ENCODE results near the gene TERT. TPM values are rescaled to one million over a fixed set of nuclear protein-coding genes. Genes with fewer than 3 reads are reported as not detected.

TERT gene
- polyA plus RNA-seq, 1 donor from 2014 or later, result not detected

- no peaks in the 10 kb centered on the region for H3F3A ChIP-seq (ENCODE audit: insufficient read depth, low read length, poor library complexity, severe bottlenecking)
- no peaks in the 10 kb centered on the region for H3K9me2 ChIP-seq (ENCODE audit: insufficient read depth, low read length)
- no peak overlapping the region for H3K4me3 ChIP-seq (ENCODE audit: low read length)
- no peaks in the 10 kb centered on the region for H3K36me3 ChIP-seq (ENCODE audit: insufficient read depth, low read length)
- TF ChIP-seq RAD21 (conservative IDR thresholded peaks at IDR 0.05), result no peak
- no peak for TF ChIP-seq POLR2AphosphoS5 (IDR thresholded peaks at IDR 0.05)
- TF ChIP-seq EP300 (conservative IDR thresholded peaks at IDR 0.05; ENCODE audit: poor library complexity, severe bottlenecking), result no peak
- TF ChIP-seq SMC3 (conservative IDR thresholded peaks at IDR 0.05; ENCODE audit: poor library complexity), result no peak
- TF ChIP-seq EZH2 (IDR thresholded peaks at IDR 0.05; ENCODE audit: borderline replicate concordance, insufficient read depth, low read length, poor library complexity, severe bottlenecking), result no peak
- TF ChIP-seq REST (IDR thresholded peaks at IDR 0.05; ENCODE audit: borderline replicate concordance), result no peak
- H3K4me2 ChIP-seq (ENCODE audit: low read length), result no peak overlapping the region
- peaks cover 21% of the 10 kb centered on the region for H3K27me3 ChIP-seq (ENCODE audit: insufficient read depth, low read depth, low read length)
- no peaks in the 10 kb centered on the region for H3K79me2 ChIP-seq (replicated peaks; ENCODE audit: insufficient read depth, low read length)
- H3K9ac ChIP-seq (ENCODE audit: low read length), result no peak overlapping the region
- no peak overlapping the region for H2AFZ ChIP-seq (ENCODE audit: low read depth, low read length)
- H4K20me1 ChIP-seq (ENCODE audit: insufficient read depth), result no peaks in the 10 kb centered on the region
- no peaks in the 10 kb centered on the region for H3K9me3 ChIP-seq (ENCODE audit: low read length)
- no peak overlapping the region for H3K27ac ChIP-seq (ENCODE audit: low read length)
Observed at GRCh38 chr5:1298723-1299510, 4.0 kb upstream of the TERT start.

- Histone ChIP-seq H3K79me2 (replicated peaks; ENCODE audit: insufficient read depth, low read length) (no peaks in the 10 kb centered on the region), H2AFZ (ENCODE audit: low read depth, low read length) (no peak overlapping the region), H3F3A (ENCODE audit: insufficient read depth, low read length, poor library complexity, severe bottlenecking) (no peaks in the 10 kb centered on the region), H3K4me2 (ENCODE audit: low read length) (no peak overlapping the region), H3K4me3 (ENCODE audit: low read length) (no peak overlapping the region), H3K36me3 (ENCODE audit: insufficient read depth, low read length) (no peaks in the 10 kb centered on the region), H3K27me3 (ENCODE audit: insufficient read depth, low read depth, low read length) (peaks cover 21% of the 10 kb centered on the region), H4K20me1 (ENCODE audit: insufficient read depth) (no peaks in the 10 kb centered on the region), H3K27ac (ENCODE audit: low read length) (no peak overlapping the region), H3K9me3 (ENCODE audit: low read length) (no peaks in the 10 kb centered on the region), H3K9me2 (ENCODE audit: insufficient read depth, low read length) (no peaks in the 10 kb centered on the region), H3K9ac (ENCODE audit: low read length) (no peak overlapping the region)
- TF ChIP-seq RAD21 (conservative IDR thresholded peaks at IDR 0.05) (no peak), CTCF (IDR thresholded peaks at IDR 0.05; ENCODE audit: poor library complexity, severe bottlenecking) (no peak), POLR2AphosphoS5 (IDR thresholded peaks at IDR 0.05) (no peak), REST (IDR thresholded peaks at IDR 0.05; ENCODE audit: borderline replicate concordance) (no peak), MXI1 (conservative IDR thresholded peaks at IDR 0.05; ENCODE audit: poor library complexity, severe bottlenecking) (no peak), EP300 (conservative IDR thresholded peaks at IDR 0.05; ENCODE audit: poor library complexity, severe bottlenecking) (no peak), TAF1 (IDR thresholded peaks at IDR 0.05; ENCODE audit: low read depth) (no peak), EZH2 (IDR thresholded peaks at IDR 0.05; ENCODE audit: borderline replicate concordance, insufficient read depth, low read length, poor library complexity, severe bottlenecking) (no peak), SMC3 (conservative IDR thresholded peaks at IDR 0.05; ENCODE audit: poor library complexity) (no peak)
Observed at GRCh38 chr5:1298067-1298551, 3.2 kb upstream of the TERT start.

Measured in neural cell (in vitro differentiated cells).